Mammary epithelial cell (primary cell): Measurements from ENCODE around the gene ZDHHC5.

Experiments
- EZH2 ChIP-seq: IDR thresholded peaks from 2 replicates; pipeline ENCODE4 v1.6.1; 2012; ENCODE audit warnings: low read length, inconsistent platforms, borderline replicate concordance
- TF ChIP-seq, protein P1 (sequence below), 2 donors: IDR thresholded peaks in 1 of 2; conservative IDR thresholded peaks in 1 of 2; 2 replicates each; pipeline ENCODE4 v1.5.1; 2011 to 2012; ENCODE audit warnings: inconsistent platforms in 2 of 2, low read length in 2 of 2, mild to moderate bottlenecking in 2 of 2, control low read depth in 1 of 2, low read depth in 1 of 2; ENCODE audit not compliant: insufficient read depth in 1 of 2; ENCODE audit errors: extremely low read depth in 1 of 2

GRCh38 chr11:57674251-57674650 lies 6.3 kb downstream of the ZDHHC5 start:
- TF ChIP-seq EZH2 = no peak
- TF ChIP-seq, protein P1, sequence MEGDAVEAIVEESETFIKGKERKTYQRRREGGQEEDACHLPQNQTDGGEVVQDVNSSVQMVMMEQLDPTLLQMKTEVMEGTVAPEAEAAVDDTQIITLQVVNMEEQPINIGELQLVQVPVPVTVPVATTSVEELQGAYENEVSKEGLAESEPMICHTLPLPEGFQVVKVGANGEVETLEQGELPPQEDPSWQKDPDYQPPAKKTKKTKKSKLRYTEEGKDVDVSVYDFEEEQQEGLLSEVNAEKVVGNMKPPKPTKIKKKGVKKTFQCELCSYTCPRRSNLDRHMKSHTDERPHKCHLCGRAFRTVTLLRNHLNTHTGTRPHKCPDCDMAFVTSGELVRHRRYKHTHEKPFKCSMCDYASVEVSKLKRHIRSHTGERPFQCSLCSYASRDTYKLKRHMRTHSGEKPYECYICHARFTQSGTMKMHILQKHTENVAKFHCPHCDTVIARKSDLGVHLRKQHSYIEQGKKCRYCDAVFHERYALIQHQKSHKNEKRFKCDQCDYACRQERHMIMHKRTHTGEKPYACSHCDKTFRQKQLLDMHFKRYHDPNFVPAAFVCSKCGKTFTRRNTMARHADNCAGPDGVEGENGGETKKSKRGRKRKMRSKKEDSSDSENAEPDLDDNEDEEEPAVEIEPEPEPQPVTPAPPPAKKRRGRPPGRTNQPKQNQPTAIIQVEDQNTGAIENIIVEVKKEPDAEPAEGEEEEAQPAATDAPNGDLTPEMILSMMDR (conservative IDR thresholded peaks at IDR 0.05 in 1 of 2, IDR thresholded peaks at IDR 0.05 in 1 of 2; ENCODE audit: extremely low read depth in 1 of 2, insufficient read depth in 1 of 2, low read depth in 1 of 2, low read length in 2 of 2) = no peak
